A673 (cell line): ENCODE results near the gene AOPEP.

Experiments used
- EZH2 ChIP-seq: fragments of 200-600 bp; sonication (generic); IDR thresholded peaks from 2 replicates; pipeline ENCODE4 v1.6.1; 2017; ENCODE audit warnings: borderline replicate concordance, low read depth, mild to moderate bottlenecking, mixed read lengths, antibody characterized with exemption, low read length; ENCODE audit not compliant: poor library complexity, severe bottlenecking
- TF ChIP-seq, protein P1 (sequence below): fragments of 300-800, 200-600 bp; sonication (generic); conservative IDR thresholded peaks from 2 replicates; pipeline ENCODE4 v1.5.1; 2017; ENCODE audit warnings: low read depth, mild to moderate bottlenecking, antibody characterized with exemption, low read length, moderate library complexity, mixed read lengths

- TF ChIP-seq, protein P1, sequence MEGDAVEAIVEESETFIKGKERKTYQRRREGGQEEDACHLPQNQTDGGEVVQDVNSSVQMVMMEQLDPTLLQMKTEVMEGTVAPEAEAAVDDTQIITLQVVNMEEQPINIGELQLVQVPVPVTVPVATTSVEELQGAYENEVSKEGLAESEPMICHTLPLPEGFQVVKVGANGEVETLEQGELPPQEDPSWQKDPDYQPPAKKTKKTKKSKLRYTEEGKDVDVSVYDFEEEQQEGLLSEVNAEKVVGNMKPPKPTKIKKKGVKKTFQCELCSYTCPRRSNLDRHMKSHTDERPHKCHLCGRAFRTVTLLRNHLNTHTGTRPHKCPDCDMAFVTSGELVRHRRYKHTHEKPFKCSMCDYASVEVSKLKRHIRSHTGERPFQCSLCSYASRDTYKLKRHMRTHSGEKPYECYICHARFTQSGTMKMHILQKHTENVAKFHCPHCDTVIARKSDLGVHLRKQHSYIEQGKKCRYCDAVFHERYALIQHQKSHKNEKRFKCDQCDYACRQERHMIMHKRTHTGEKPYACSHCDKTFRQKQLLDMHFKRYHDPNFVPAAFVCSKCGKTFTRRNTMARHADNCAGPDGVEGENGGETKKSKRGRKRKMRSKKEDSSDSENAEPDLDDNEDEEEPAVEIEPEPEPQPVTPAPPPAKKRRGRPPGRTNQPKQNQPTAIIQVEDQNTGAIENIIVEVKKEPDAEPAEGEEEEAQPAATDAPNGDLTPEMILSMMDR, result no peak
- TF ChIP-seq EZH2, result no peak
Observed at GRCh38 chr9:95103871-95104580, 377.5 kb downstream of the AOPEP start.
